Stimulated activated CD8-positive, alpha-beta memory T cell treated with anti-CD3 and anti-CD28 coated beads, Interleukin-15, amount 100 ng/mL, for 48 hours (primary cell): ENCODE measurements around the gene WNT1.
A peak's percentile ranks its signal among the peaks of the same experiment; 100 is the strongest.

ENCODE experiments used
- DNase-seq, 2 donors: peaks; one replicate each; pipeline ENCODE4 v3.0.0-alpha.2; 2020; ENCODE audit warnings: low read depth in 2 of 2

The WNT1 gene

GRCh38 chr12:48961331-48961730, 16.8 kb upstream of the WNT1 start:
- no peak for DNase-seq

- no peak for DNase-seq
Measured at GRCh38 chr12:48961801-48962200, 16.3 kb upstream of the WNT1 start.

GRCh38 chr12:48965298-48965838, 12.8 kb upstream of the WNT1 start:
- DNase-seq: no peak

GRCh38 chr12:48966177-48966895, 11.8 kb upstream of the WNT1 start:
- DNase-seq: no peak

GRCh38 chr12:48967991-48968390, 10.1 kb upstream of the WNT1 start:
- DNase-seq: no peak

GRCh38 chr12:48968467-48968866, 9.7 kb upstream of the WNT1 start:
- DNase-seq: no peak

- no peak for DNase-seq
Measured at GRCh38 chr12:48969160-48969771, 8.9 kb upstream of the WNT1 start.

- no peak for DNase-seq
Measured at GRCh38 chr12:48969833-48970701, 8.1 kb upstream of the WNT1 start.

- DNase-seq: no peak
Measured at GRCh38 chr12:48970702-48971334, 7.3 kb upstream of the WNT1 start.

- peak; percentile 68 to 76 for DNase-seq
Measured at GRCh38 chr12:48972213-48972951, 5.7 kb upstream of the WNT1 start.

- DNase-seq: no peak
Measured at GRCh38 chr12:48972952-48973483, 5.1 kb upstream of the WNT1 start.

- DNase-seq: no peak
Measured at GRCh38 chr12:48973531-48973930, 4.6 kb upstream of the WNT1 start.

GRCh38 chr12:48973941-48974673, 4.0 kb upstream of the WNT1 start:
- no peak for DNase-seq

GRCh38 chr12:48977290-48978281, 536 bp upstream of the WNT1 start:
- peak; percentile 76 to 86 for DNase-seq

- DNase-seq: no peak
Measured at GRCh38 chr12:48978741-48979601, 849 bp downstream of the WNT1 start.

GRCh38 chr12:48979602-48980388, 1.7 kb downstream of the WNT1 start:
- DNase-seq: no peak

- DNase-seq: no peak
Measured at GRCh38 chr12:48980389-48980952, 2.3 kb downstream of the WNT1 start.
